ENCODE data around the gene EFNA1. TPM values are rescaled to one million over a fixed set of nuclear protein-coding genes. Genes with fewer than 3 reads are reported as not detected.

Gene EFNA1
- total and polyA plus RNA-seq, 2 of the 8 experiments (the other 6 are each of a cell fraction or from before 2014, with no cell fraction given), result 4.9 to 14.6 TPM

DNA sequence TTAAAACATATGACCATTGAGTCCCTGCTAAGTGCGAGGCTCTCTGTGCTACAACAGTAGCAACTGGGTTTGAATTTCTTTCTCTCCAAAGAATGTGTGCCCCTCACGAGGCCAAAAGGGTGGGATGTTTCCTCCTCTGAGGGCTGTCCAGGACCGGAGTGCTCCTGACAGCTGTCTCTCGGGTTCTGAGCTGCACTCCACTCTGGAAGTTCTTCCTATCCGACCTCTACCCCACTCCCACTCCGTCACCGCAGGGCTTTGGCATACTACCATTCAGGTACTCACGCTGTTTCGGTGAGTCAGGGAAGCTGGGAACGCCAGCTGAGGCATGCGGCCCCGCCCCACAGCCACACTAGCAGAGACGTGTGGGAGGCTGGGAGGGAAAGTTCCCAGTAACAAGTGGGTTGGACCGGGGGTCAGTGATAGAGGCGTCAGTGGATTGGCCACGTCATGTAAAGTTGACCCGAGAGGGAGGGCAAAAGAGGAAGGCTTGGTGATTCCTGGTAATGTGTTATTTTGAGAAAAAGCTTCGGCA lies 7.3 kb downstream of the EFNA1 start:
- no peaks in the 10 kb centered on the region; the same call in 1 of the 2 replicates for H3K79me1 ChIP-seq (ENCODE audit: low read depth, low read length)
- H2BK120ac ChIP-seq (replicated peaks; ENCODE audit: low read depth, low read length), result no peak overlapping the region
- no peak overlapping the region for H3K18ac ChIP-seq (ENCODE audit: extremely low read depth, low read length)
- no peak overlapping the region for H2BK12ac ChIP-seq (ENCODE audit: low read depth, low read length)
- CTCF ChIA-PET (ENCODE audit: partially characterized antibody), result interaction anchor here (0.6 to 14.2 kb wide), 6 partner anchors 10 to 75 kb away, joined by 3 to 187 read pairs (median 6); partner anchors contain the start of genes KRTCAP2 and TRIM46
- no peaks in the 10 kb centered on the region for H4K20me1 ChIP-seq (replicated peaks in 1 of 2; ENCODE audit: control insufficient read depth in 1 of 2, insufficient read depth in 2 of 2, low read length in 2 of 2)
- 14% methylated on average over 18 of the region's 18 CpGs; no CpG with 5 or more reads in 1 of the 2 experiments for WGBS, 2 experiments (ENCODE audit: extremely low coverage in 1 of 2, insufficient coverage in 1 of 2, insufficient read length in 1 of 2, insufficient replicate concordance in 2 of 2, low coverage in 1 of 2, low lambda C conversion rate in 2 of 2, missing lambda C conversion rate in 1 of 2)
- no peak overlapping the region for H2AFZ ChIP-seq (ENCODE audit: low read length)
- no peak overlapping the region for H2BK15ac ChIP-seq (ENCODE audit: low read length)
- peaks cover 0 to 2% of the 10 kb centered on the region in 2 experiments; a peak in 1 of 4 replicates for H3K79me2 ChIP-seq (ENCODE audit: control insufficient read depth in 1 of 2, insufficient read depth in 2 of 2, low read length in 2 of 2)
- no peak overlapping the region for H2BK20ac ChIP-seq (ENCODE audit: low read length)
- peaks cover 10% of the 10 kb centered on the region; the same call in 1 of the 2 replicates for H3K23me2 ChIP-seq (ENCODE audit: low read depth, low read length)
- H3K27ac ChIP-seq (ENCODE audit: low read depth, low read length), result no peak overlapping the region; the same call in 1 of the 2 replicates
- H3K36me3 ChIP-seq (ENCODE audit: control insufficient read depth in 2 of 4, insufficient read depth in 4 of 4, low read length in 3 of 4), result peaks cover 0 to 4% (median under 1%) of the 10 kb centered on the region in 4 experiments; a peak in 2 of 8 replicates
- peak overlapping the region; percentile 67 to 89 (median 85) for H3K4me3 ChIP-seq (ENCODE audit: extremely low read depth in 1 of 4, insufficient read depth in 2 of 4, low read depth in 3 of 4, low read length in 4 of 4)
- FAIRE-seq (no peak), DNase-seq (ENCODE audit: low read depth in 1 of 2, low spot score in 2 of 2) (peak in 1 of 2 experiments; percentile 62)
- H3K56ac ChIP-seq (replicated peaks; ENCODE audit: insufficient read length, low read depth, low read length), result peak overlapping the region; percentile 5
- POLR2A ChIA-PET (ENCODE audit: partially characterized antibody), result interaction anchor here (0.6 to 2.4 kb wide), 14 partner anchors 9 to 91 kb away, joined by 3 to 14 read pairs (median 4); partner anchors contain the start of genes KRTCAP2, MTX1 and THBS3
- H4K5ac ChIP-seq (ENCODE audit: insufficient read length, low read depth, low read length), result peak overlapping the region; percentile 97
- no peak overlapping the region for H4K91ac ChIP-seq (replicated peaks; ENCODE audit: insufficient read length, low read length)
- H3K9me3 ChIP-seq (ENCODE audit: insufficient read depth in 2 of 2, low read depth in 1 of 2, low read length in 1 of 2), result no peaks in the 10 kb centered on the region
- peaks cover 6 to 29% (median 12%) of the 10 kb centered on the region in 4 experiments for H3K4me1 ChIP-seq (replicated peaks in 1 of 4; ENCODE audit: control insufficient read depth in 3 of 4, insufficient read depth in 4 of 4, low read length in 3 of 4)
- H2BK5ac ChIP-seq (ENCODE audit: low read depth, low read length), result no peak overlapping the region
- H3K4ac ChIP-seq (replicated peaks; ENCODE audit: insufficient read length, low read depth, low read length), result no peak overlapping the region
- no peak overlapping the region for H3K23ac ChIP-seq (ENCODE audit: insufficient read length)
- H2AK5ac ChIP-seq (ENCODE audit: low read depth, low read length), result no peak overlapping the region
- H4K8ac ChIP-seq (ENCODE audit: extremely low read depth, insufficient read depth, low read length), result no peak overlapping the region
- TF ChIP-seq KDM5A (IDR thresholded peaks at IDR 0.05; ENCODE audit: low read length), result no peak
- no peak for TF ChIP-seq TAF1 (IDR thresholded peaks at IDR 0.05; ENCODE audit: low read depth, low read length)
- peak; percentile 72 for TF ChIP-seq SAP30 (IDR thresholded peaks at IDR 0.05; ENCODE audit: insufficient read depth, insufficient replicate concordance, low read length)
- peak in 1 of 2 experiments; percentile 40; a peak in 2 of 4 replicates for TF ChIP-seq SIN3A (conservative IDR thresholded peaks at IDR 0.05 in 1 of 2, IDR thresholded peaks at IDR 0.05 in 1 of 2; ENCODE audit: low read depth in 1 of 2, low read length in 2 of 2)
- H3K27me3 ChIP-seq (replicated peaks in 1 of 4; ENCODE audit: control insufficient read depth in 3 of 4, extremely low read depth in 1 of 4, insufficient read depth in 3 of 4, low read length in 3 of 4), result no peaks in the 10 kb centered on the region; a peak in 1 of 7 replicates
- H3K9ac ChIP-seq (replicated peaks in 1 of 4; ENCODE audit: extremely low read depth in 1 of 4, low read depth in 3 of 4, low read length in 3 of 4), result peak overlapping the region in 3 of 4 experiments; percentile 60 to 71 (median 63); a peak in 5 of 7 replicates
- H3K14ac ChIP-seq (ENCODE audit: insufficient read length), result no peak overlapping the region
- peak overlapping the region; percentile 79 to 92 for H3K4me2 ChIP-seq (ENCODE audit: insufficient read depth in 1 of 2, low read depth in 2 of 2, low read length in 2 of 2)

All from H1 (cell line).